ENCODE data around the gene ZNF521.

DNA sequence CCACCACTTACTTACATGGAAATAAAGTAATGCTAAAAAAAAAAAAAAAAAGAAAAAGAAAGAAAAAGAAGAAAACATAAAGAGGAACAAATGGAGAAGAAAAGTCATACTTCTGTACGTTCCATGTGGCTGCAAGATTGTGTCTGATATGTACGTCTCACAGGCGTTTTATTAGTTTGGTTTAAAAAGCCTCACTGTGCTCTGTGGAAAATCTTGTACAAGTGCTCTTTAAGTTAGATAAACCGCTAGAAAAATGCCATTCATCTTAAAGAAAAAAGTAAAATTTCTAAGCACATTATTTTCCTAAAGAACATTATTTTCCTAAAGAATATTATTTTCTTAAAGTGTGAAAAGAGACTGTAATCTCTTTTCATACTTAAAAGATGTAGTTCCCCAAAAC, 165.1 kb downstream of the ZNF521 start:
- TF ChIP-seq EZH2 (IDR thresholded peaks at IDR 0.05; ENCODE audit: borderline replicate concordance, low read depth, low read length, severe bottlenecking): no peak
- no peak for TF ChIP-seq POLR2AphosphoS5 (IDR thresholded peaks at IDR 0.05; ENCODE audit: insufficient read depth, low read depth, low read length)
- TF ChIP-seq, protein P1, sequence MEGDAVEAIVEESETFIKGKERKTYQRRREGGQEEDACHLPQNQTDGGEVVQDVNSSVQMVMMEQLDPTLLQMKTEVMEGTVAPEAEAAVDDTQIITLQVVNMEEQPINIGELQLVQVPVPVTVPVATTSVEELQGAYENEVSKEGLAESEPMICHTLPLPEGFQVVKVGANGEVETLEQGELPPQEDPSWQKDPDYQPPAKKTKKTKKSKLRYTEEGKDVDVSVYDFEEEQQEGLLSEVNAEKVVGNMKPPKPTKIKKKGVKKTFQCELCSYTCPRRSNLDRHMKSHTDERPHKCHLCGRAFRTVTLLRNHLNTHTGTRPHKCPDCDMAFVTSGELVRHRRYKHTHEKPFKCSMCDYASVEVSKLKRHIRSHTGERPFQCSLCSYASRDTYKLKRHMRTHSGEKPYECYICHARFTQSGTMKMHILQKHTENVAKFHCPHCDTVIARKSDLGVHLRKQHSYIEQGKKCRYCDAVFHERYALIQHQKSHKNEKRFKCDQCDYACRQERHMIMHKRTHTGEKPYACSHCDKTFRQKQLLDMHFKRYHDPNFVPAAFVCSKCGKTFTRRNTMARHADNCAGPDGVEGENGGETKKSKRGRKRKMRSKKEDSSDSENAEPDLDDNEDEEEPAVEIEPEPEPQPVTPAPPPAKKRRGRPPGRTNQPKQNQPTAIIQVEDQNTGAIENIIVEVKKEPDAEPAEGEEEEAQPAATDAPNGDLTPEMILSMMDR (IDR thresholded peaks at IDR 0.05; ENCODE audit: extremely low read depth in 1 of 2, insufficient read depth in 1 of 2, low read depth in 1 of 2, low read length in 2 of 2): no peak
- TF ChIP-seq, protein P2, sequence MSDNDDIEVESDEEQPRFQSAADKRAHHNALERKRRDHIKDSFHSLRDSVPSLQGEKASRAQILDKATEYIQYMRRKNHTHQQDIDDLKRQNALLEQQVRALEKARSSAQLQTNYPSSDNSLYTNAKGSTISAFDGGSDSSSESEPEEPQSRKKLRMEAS (IDR thresholded peaks at IDR 0.05; ENCODE audit: insufficient read depth, insufficient read length): no peak
- no peak for TF ChIP-seq POLR2A (IDR thresholded peaks at IDR 0.05; ENCODE audit: low read depth, low read length)
- no peak for TF ChIP-seq MYC (IDR thresholded peaks at IDR 0.05; ENCODE audit: low read depth, low read length)
- TF ChIP-seq GATA2 (IDR thresholded peaks at IDR 0.05; ENCODE audit: insufficient read depth, insufficient read length, low read depth, low read length): no peak

All from endothelial cell of umbilical vein (primary cell).